ENCODE measurements around the gene COX7A2L. TPM values are rescaled to one million over a fixed set of nuclear protein-coding genes. Genes with fewer than 3 reads are reported as not detected.

COX7A2L gene
- total and polyA plus RNA-seq, 10 of the 15 experiments (the other 5 are each of a cell fraction or from before 2014, with no cell fraction given), result 134 to 532 (median 222) TPM

DNA sequence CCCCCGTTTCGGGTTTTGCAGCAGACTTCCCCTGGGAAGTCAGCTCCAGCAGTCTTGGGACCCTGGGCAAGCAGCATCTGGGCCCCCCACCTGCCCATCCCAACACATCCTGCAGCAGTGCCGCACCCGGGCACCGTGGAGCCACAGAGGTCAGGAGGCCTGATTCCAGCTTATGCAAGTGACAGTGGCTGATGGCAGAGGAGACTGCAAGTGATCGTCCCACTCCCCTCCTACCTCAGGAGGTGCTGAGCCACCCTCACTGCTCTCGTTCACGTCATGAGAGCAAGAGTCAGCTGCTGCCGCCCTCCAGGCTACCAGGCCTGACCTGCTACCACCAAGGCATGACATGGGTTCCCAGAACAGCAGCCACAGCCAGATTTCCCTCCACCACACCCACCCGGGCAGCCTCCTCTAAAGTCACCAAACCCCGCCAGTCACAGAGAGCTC, 18.2 kb downstream of the COX7A2L start (continued):
- TF ChIP-seq, protein P1, sequence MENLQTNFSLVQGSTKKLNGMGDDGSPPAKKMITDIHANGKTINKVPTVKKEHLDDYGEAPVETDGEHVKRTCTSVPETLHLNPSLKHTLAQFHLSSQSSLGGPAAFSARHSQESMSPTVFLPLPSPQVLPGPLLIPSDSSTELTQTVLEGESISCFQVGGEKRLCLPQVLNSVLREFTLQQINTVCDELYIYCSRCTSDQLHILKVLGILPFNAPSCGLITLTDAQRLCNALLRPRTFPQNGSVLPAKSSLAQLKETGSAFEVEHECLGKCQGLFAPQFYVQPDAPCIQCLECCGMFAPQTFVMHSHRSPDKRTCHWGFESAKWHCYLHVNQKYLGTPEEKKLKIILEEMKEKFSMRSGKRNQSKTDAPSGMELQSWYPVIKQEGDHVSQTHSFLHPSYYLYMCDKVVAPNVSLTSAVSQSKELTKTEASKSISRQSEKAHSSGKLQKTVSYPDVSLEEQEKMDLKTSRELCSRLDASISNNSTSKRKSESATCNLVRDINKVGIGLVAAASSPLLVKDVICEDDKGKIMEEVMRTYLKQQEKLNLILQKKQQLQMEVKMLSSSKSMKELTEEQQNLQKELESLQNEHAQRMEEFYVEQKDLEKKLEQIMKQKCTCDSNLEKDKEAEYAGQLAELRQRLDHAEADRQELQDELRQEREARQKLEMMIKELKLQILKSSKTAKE (IDR thresholded peaks at IDR 0.05; ENCODE audit: low read depth, poor library complexity, severe bottlenecking), result no peak
- TF ChIP-seq, protein P2, sequence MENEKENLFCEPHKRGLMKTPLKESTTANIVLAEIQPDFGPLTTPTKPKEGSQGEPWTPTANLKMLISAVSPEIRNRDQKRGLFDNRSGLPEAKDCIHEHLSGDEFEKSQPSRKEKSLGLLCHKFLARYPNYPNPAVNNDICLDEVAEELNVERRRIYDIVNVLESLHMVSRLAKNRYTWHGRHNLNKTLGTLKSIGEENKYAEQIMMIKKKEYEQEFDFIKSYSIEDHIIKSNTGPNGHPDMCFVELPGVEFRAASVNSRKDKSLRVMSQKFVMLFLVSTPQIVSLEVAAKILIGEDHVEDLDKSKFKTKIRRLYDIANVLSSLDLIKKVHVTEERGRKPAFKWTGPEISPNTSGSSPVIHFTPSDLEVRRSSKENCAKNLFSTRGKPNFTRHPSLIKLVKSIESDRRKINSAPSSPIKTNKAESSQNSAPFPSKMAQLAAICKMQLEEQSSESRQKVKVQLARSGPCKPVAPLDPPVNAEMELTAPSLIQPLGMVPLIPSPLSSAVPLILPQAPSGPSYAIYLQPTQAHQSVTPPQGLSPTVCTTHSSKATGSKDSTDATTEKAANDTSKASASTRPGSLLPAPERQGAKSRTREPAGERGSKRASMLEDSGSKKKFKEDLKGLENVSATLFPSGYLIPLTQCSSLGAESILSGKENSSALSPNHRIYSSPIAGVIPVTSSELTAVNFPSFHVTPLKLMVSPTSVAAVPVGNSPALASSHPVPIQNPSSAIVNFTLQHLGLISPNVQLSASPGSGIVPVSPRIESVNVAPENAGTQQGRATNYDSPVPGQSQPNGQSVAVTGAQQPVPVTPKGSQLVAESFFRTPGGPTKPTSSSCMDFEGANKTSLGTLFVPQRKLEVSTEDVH (IDR thresholded peaks at IDR 0.05; ENCODE audit: low read depth, partially characterized antibody), result no peak
- TF ChIP-seq, protein P3, sequence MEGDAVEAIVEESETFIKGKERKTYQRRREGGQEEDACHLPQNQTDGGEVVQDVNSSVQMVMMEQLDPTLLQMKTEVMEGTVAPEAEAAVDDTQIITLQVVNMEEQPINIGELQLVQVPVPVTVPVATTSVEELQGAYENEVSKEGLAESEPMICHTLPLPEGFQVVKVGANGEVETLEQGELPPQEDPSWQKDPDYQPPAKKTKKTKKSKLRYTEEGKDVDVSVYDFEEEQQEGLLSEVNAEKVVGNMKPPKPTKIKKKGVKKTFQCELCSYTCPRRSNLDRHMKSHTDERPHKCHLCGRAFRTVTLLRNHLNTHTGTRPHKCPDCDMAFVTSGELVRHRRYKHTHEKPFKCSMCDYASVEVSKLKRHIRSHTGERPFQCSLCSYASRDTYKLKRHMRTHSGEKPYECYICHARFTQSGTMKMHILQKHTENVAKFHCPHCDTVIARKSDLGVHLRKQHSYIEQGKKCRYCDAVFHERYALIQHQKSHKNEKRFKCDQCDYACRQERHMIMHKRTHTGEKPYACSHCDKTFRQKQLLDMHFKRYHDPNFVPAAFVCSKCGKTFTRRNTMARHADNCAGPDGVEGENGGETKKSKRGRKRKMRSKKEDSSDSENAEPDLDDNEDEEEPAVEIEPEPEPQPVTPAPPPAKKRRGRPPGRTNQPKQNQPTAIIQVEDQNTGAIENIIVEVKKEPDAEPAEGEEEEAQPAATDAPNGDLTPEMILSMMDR (IDR thresholded peaks at IDR 0.05 in 2 of 3, conservative IDR thresholded peaks at IDR 0.05 in 1 of 3; ENCODE audit: control insufficient read depth in 2 of 3, extremely low read depth in 1 of 3, insufficient read depth in 1 of 3, low read depth in 3 of 3, low read length in 3 of 3), result no peak

Data from GM12878 (cell line).